Activated T-helper 17 cell treated with anti-CD3 and anti-CD28 coated beads, Interleukin-2, amount 50 U/mL, for 72 hours (primary cell): ENCODE data around the gene HSPG2. TPM values are rescaled to one million over a fixed set of nuclear protein-coding genes. Genes with fewer than 3 reads are reported as not detected.

Source experiments
- ATAC-seq: fragments of 150-1000 bp; cut with Tn5 transposase; replicated peaks from 2 replicates; pipeline ENCODE4 v1.10.0; 2021; ENCODE audit warnings: mild to moderate bottlenecking, moderate library complexity
- H3K27ac Mint-ChIP-seq: one replicate; pipeline ENCODE4 v1.8.0; 2022; ENCODE audit warnings: mixed read lengths
- H3K27me3 Mint-ChIP-seq: one replicate; pipeline ENCODE4 v1.8.0; 2022; ENCODE audit warnings: mixed read lengths
- H3K36me3 Mint-ChIP-seq: one replicate; pipeline ENCODE4 v1.8.0; 2022; ENCODE audit warnings: low read depth, mild to moderate bottlenecking, mixed read lengths
- H3K4me1 Mint-ChIP-seq: one replicate; pipeline ENCODE4 v1.8.0; 2022; ENCODE audit warnings: mixed read lengths
- H3K4me3 Mint-ChIP-seq: one replicate; pipeline ENCODE4 v1.8.0; 2022; ENCODE audit warnings: mild to moderate bottlenecking, mixed read lengths
- H3K9me3 Mint-ChIP-seq: one replicate; pipeline ENCODE4 v1.8.0; 2022; ENCODE audit warnings: mixed read lengths
- total RNA-seq, 2 donors: library from RNA; stranded (reverse); gene quantifications; one replicate each; pipeline ENCODE4 v1.2.3, GENCODE V29; 2022

HSPG2 gene
- total RNA-seq, 2 donors from 2014 or later, result 1.8 to 33.3 TPM

- Mint-ChIP-seq H3K4me1 (no peaks in the 10 kb centered on the region), H3K36me3 (no peaks in the 10 kb centered on the region), H3K27ac (no peak overlapping the region), H3K9me3 (no peaks in the 10 kb centered on the region), H3K4me3 (no peak overlapping the region), H3K27me3 (no peaks in the 10 kb centered on the region)
- ATAC-seq, result no peak
Observed at GRCh38 chr1:21896026-21896425, 41.1 kb downstream of the HSPG2 start.

GRCh38 chr1:21894034-21894881 lies 42.9 kb downstream of the HSPG2 start:
- no peaks in the 10 kb centered on the region for H3K9me3 Mint-ChIP-seq
- H3K4me1 Mint-ChIP-seq, result no peaks in the 10 kb centered on the region
- no peak for ATAC-seq
- peak overlapping the region; percentile 39 for H3K27ac Mint-ChIP-seq
- no peak overlapping the region for H3K4me3 Mint-ChIP-seq
- no peaks in the 10 kb centered on the region for H3K27me3 Mint-ChIP-seq
- no peaks in the 10 kb centered on the region for H3K36me3 Mint-ChIP-seq

- H3K9me3 Mint-ChIP-seq, result no peaks in the 10 kb centered on the region
- ATAC-seq, result no peak
- H3K4me1 Mint-ChIP-seq, result no peaks in the 10 kb centered on the region
- H3K4me3 Mint-ChIP-seq, result no peak overlapping the region
- no peaks in the 10 kb centered on the region for H3K36me3 Mint-ChIP-seq
- no peaks in the 10 kb centered on the region for H3K27me3 Mint-ChIP-seq
- H3K27ac Mint-ChIP-seq, result peak overlapping the region; percentile 39
Observed at GRCh38 chr1:21893046-21893805, 43.9 kb downstream of the HSPG2 start.

DNA sequence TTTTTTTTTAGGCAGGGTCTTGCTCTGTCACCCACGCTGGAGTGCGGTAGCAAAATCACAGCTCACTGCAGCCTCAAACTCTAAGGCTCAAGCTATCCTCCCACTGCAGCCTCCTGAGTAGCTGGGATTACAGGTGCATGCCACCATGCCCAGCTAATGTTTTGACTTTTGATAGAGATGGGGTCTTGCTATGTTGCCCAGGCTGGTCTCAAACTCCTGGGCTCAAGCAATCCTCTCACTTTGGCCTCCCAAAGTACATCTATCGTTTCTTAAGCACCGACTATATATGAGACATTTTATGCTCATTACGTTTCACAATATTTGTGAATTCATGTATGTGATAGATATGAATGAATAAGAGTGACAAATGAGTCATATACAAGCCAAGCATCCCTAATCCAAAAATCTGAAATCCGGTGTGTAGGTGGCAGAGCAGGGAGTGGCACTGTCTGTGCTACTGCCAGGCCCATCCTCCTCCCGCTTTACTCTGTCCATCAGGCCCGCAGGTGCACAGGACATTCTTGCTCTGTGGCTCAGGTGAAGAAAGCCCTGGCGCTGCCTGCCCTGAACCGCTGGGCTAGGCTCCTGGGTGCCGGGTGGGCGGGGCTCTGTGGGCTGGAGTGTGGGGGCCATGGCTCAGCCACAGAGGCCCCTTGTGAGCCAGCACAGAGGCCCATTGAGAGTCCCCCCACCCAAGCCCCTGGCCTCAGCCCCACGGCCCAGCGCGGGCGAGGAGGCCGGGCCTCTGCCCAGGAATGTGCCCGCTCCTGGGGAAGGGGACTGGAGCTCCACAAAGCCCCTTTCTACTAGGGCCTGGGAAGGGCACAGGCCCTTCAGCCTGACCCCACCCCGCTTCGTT lies 45.3 kb downstream of the HSPG2 start:
- Mint-ChIP-seq H3K27me3 (no peaks in the 10 kb centered on the region), H3K36me3 (no peaks in the 10 kb centered on the region), H3K4me3 (no peak overlapping the region), H3K4me1 (no peaks in the 10 kb centered on the region), H3K9me3 (no peaks in the 10 kb centered on the region), H3K27ac (no peak overlapping the region)
- ATAC-seq, result no peak

- no peaks in the 10 kb centered on the region for H3K4me1 Mint-ChIP-seq
- H3K27ac Mint-ChIP-seq, result no peak overlapping the region
- no peaks in the 10 kb centered on the region for H3K36me3 Mint-ChIP-seq
- no peak for ATAC-seq
- no peaks in the 10 kb centered on the region for H3K9me3 Mint-ChIP-seq
- no peaks in the 10 kb centered on the region for H3K27me3 Mint-ChIP-seq
- H3K4me3 Mint-ChIP-seq, result no peak overlapping the region
Observed at GRCh38 chr1:21891081-21891480, 46.0 kb downstream of the HSPG2 start.

GRCh38 chr1:21888500-21888899 lies 48.6 kb downstream of the HSPG2 start:
- no peak for ATAC-seq
- Mint-ChIP-seq H3K36me3 (no peaks in the 10 kb centered on the region), H3K4me3 (no peak overlapping the region), H3K9me3 (no peaks in the 10 kb centered on the region), H3K27me3 (no peaks in the 10 kb centered on the region), H3K4me1 (no peaks in the 10 kb centered on the region), H3K27ac (no peak overlapping the region)

DNA sequence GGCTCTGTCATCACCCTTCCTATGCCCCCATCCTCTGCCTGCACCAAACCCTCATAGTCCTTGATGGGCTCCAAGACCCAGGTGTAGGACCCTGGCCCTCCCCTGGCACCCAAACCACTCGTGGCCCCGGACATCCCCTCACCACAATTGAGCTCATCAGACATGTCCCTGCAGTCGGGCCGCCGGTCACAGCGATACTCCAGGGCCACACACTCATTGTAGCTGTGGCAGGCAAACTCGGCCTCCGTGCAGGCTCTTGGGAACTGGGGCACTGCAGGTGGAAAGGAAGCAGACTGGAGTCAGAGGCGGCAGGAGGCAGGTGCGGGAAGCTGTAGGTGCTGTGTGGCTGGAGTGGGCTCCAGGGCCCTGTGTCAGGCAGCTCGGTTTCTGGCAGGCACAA lies 49.3 kb downstream of the HSPG2 start:
- no peaks in the 10 kb centered on the region for H3K4me1 Mint-ChIP-seq
- H3K27me3 Mint-ChIP-seq, result no peaks in the 10 kb centered on the region
- ATAC-seq, result no peak
- H3K9me3 Mint-ChIP-seq, result no peaks in the 10 kb centered on the region
- no peak overlapping the region for H3K4me3 Mint-ChIP-seq
- no peak overlapping the region for H3K27ac Mint-ChIP-seq
- no peaks in the 10 kb centered on the region for H3K36me3 Mint-ChIP-seq

GRCh38 chr1:21887216-21887736 lies 49.8 kb downstream of the HSPG2 start:
- Mint-ChIP-seq H3K4me3 (no peak overlapping the region), H3K27me3 (no peaks in the 10 kb centered on the region), H3K9me3 (no peaks in the 10 kb centered on the region), H3K27ac (no peak overlapping the region), H3K36me3 (no peaks in the 10 kb centered on the region), H3K4me1 (no peaks in the 10 kb centered on the region)
- ATAC-seq, result no peak

- H3K36me3 Mint-ChIP-seq, result no peaks in the 10 kb centered on the region
- H3K27me3 Mint-ChIP-seq, result no peaks in the 10 kb centered on the region
- no peak overlapping the region for H3K27ac Mint-ChIP-seq
- no peaks in the 10 kb centered on the region for H3K4me1 Mint-ChIP-seq
- no peak overlapping the region for H3K4me3 Mint-ChIP-seq
- H3K9me3 Mint-ChIP-seq, result no peaks in the 10 kb centered on the region
- ATAC-seq, result no peak
Observed at GRCh38 chr1:21886486-21887215, 50.5 kb downstream of the HSPG2 start.

DNA sequence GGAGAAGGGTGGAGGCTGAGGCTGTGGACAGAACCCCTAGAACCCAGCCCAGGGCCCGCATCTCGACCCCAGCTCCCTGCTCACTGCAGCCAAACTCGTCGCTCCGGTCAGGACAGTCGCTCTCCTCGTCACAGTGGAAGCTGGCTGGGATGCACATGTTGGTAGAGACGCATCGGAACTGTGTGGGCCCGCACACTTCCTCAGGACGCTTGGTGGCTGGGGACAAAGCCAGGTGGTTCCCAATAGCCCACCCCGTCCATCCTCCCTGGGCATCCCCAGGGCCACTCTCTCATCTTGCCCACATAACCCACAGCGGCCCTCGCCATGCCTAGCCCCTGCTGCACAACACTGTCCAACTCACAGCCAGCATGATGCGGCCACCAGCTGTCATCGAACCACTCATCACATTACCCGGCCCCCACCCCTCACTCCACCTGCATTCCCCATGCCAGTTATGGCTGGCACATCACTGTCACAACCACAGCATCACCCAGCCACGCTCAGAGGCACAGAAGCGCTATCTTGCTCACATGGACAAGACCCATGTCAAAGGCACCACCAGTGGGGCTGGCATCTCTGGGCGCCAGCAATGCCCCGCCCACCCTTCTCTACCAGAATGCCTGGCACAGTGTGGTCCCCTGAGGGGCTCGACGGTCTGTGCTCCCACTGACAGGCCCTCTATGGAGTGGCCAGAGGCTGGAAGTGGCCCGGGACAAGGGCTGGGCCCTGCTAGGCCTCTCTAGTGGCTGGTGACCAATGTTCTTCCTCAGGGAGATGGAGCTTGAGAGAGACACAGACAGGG lies 51.7 kb downstream of the HSPG2 start:
- Mint-ChIP-seq H3K9me3 (no peaks in the 10 kb centered on the region), H3K4me1 (no peaks in the 10 kb centered on the region), H3K4me3 (no peak overlapping the region), H3K27me3 (no peaks in the 10 kb centered on the region), H3K27ac (no peak overlapping the region), H3K36me3 (no peaks in the 10 kb centered on the region)
- ATAC-seq, result no peak

DNA sequence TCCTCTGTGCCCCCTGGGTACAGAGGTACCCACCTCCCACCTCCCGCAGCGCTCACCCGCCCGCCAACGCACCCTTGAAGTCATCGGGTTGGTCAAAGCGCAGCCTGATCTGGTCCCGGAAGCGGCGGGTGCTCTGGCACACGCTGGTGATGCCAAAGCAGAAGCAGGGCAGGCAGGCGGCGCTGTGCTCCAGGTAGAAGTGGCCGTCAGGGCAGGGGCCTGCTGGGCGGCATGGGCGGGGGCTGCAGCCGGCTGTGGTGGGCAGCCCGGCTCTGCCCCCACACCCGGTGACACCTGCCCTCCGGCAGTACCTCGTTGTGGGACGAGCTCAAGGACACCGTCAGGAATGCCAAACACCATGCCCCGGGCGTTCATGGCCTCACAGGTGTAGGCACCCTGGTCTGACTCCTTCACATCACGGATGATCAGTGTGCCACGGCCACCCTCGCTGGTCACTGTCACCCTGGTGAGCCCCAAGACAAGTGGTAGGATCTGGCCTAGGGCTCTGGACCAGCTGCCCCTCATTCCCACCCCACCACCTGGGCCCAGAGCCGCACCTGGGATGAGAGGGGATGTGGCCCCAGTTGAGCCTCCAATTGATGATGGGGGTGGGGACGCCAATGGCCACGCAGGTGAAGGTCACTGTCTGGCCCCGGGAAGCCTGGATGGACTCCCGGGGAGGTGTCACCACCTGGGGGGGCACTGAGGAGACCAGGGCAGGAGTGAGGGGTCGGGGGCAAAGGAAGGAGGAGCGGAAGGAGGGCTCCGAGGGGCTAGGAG lies 52.5 kb downstream of the HSPG2 start:
- H3K27me3 Mint-ChIP-seq, result no peaks in the 10 kb centered on the region

DNA sequence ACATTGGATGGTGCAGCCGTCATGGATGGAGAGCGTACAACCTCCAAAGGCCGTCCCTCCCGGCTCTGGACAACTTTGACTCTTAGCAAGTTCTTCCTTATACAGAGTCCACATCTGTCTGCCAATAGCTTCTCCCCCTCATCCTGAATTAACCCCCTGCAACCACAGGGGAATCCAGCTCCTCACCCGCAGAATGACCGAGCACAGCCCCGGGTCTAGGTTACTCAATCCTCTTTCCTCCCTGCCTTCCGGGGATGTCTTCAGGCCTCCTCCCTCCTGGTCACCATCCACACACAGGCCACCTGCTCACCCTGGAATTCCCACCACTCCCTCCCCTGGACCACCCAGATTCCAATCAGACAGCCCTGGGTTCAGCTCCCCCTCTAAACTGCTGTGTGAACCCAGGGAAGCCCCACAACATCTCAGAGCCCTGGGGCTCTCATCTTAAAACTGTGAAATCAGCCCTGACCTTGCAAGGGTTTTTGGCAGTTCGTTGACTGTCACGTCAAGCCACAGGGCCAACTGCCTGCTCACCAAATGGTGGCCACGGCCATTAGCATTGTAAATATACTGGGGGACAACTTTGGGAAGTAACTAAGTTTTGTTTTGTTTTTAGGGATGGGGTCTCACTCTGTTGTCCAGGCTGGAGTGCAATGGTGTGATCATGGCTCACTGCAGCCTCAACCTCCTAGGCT lies 54.2 kb downstream of the HSPG2 start:
- H3K4me1 Mint-ChIP-seq, result no peaks in the 10 kb centered on the region
- no peak overlapping the region for H3K4me3 Mint-ChIP-seq
- no peak for ATAC-seq
- H3K9me3 Mint-ChIP-seq, result no peaks in the 10 kb centered on the region
- no peaks in the 10 kb centered on the region for H3K36me3 Mint-ChIP-seq
- no peak overlapping the region for H3K27ac Mint-ChIP-seq
- no peaks in the 10 kb centered on the region for H3K27me3 Mint-ChIP-seq

More for the DNA sequence above, 52.5 kb downstream of the HSPG2 start:
- H3K4me3 Mint-ChIP-seq, result no peak overlapping the region
- no peaks in the 10 kb centered on the region for H3K9me3 Mint-ChIP-seq
- ATAC-seq, result no peak
- no peak overlapping the region for H3K27ac Mint-ChIP-seq
- H3K4me1 Mint-ChIP-seq, result no peaks in the 10 kb centered on the region
- no peaks in the 10 kb centered on the region for H3K36me3 Mint-ChIP-seq
